GM04504 (cell line): ENCODE results near the gene SRC.
"Not testable (repeated sequence)": the region's sequence is repeated elsewhere in the genome, so short reads cannot be mapped to it uniquely, and the experiment has no call there.

ENCODE experiments used
- DNase-seq: peaks from one replicate; pipeline ENCODE4 v3.0.0-alpha.2; 2012; ENCODE audit warnings: low read depth

Gene SRC

GRCh38 chr20:37336369-37337207, 9.4 kb upstream of the SRC start:
- DNase-seq, result no peak

GRCh38 chr20:37337208-37337991, 8.5 kb upstream of the SRC start:
- no peak for DNase-seq

- not testable (repeated sequence) for DNase-seq
Measured at GRCh38 chr20:37338380-37338779, 7.6 kb upstream of the SRC start.

GRCh38 chr20:37339208-37339607, 6.7 kb upstream of the SRC start:
- no peak for DNase-seq

GRCh38 chr20:37339764-37340109, 6.2 kb upstream of the SRC start:
- DNase-seq, result not testable (repeated sequence)

- no peak for DNase-seq
Measured at GRCh38 chr20:37340998-37341397, 4.9 kb upstream of the SRC start.

- no peak for DNase-seq
Measured at GRCh38 chr20:37341632-37342031, 4.3 kb upstream of the SRC start.

GRCh38 chr20:37342231-37343177, 3.4 kb upstream of the SRC start:
- no peak for DNase-seq

- no peak for DNase-seq
Measured at GRCh38 chr20:37343212-37343993, 2.5 kb upstream of the SRC start.

- DNase-seq, result no peak
Measured at GRCh38 chr20:37343994-37344355, 2.0 kb upstream of the SRC start.

GRCh38 chr20:37344506-37345338, 1.2 kb upstream of the SRC start:
- DNase-seq, result no peak

- DNase-seq, result no peak
Measured at GRCh38 chr20:37346236-37346534, 245 bp downstream of the SRC start.

GRCh38 chr20:37346535-37347346, 801 bp downstream of the SRC start:
- DNase-seq, result no peak

GRCh38 chr20:37347347-37347823, 1.4 kb downstream of the SRC start:
- no peak for DNase-seq

GRCh38 chr20:37347891-37348791, 2.2 kb downstream of the SRC start:
- no peak for DNase-seq

GRCh38 chr20:37348792-37349516, 3.0 kb downstream of the SRC start:
- DNase-seq, result no peak

- DNase-seq, result no peak
Measured at GRCh38 chr20:37349517-37350491, 3.9 kb downstream of the SRC start.
